GM18861 (cell line): ENCODE data around the gene ETV6.

ENCODE experiments used
- ATAC-seq: cut with Tn5 transposase; IDR thresholded peaks from one replicate; pipeline ENCODE4 v1.9.1; 2021; ENCODE audit not compliant: unreplicated experiment

Gene ETV6

DNA sequence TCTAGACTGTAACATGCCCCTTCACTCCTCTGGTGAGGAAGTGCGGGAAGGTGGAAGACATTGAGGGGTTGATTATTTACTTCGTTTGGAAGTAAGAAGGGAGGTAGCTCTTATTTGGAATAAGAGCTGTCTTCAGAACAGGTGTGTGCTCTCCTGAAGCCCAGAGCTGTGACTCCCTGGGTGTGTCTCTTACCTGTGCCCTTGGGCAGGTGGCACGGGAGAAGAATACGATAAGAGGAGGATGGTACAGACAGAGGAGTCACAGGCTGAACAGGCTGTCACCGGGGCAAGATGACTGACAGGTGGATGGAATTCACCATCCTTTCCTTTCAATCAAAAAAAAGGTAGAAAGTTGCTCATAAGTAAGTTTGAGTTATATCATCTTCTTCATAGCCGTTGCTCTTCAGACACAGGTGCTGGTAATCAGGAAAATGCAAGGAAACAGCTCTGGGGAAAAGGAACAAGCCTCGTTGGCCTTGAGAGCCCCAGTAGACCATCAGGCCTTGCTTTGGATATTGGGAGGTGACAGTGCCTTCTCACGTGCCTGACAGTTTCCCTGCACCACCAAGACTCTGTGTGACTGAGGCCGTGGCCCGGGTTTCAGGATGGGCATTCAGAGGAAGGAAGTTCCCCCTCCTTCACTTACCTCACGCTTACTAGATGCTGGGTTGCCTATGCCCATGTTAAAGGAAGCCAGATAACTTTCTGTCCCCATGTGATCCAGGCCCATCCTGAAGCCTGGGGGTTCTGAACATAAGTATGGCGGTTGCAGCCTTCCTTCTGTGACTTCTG lies 120.4 kb downstream of the ETV6 start:
- ATAC-seq, result no peak

DNA sequence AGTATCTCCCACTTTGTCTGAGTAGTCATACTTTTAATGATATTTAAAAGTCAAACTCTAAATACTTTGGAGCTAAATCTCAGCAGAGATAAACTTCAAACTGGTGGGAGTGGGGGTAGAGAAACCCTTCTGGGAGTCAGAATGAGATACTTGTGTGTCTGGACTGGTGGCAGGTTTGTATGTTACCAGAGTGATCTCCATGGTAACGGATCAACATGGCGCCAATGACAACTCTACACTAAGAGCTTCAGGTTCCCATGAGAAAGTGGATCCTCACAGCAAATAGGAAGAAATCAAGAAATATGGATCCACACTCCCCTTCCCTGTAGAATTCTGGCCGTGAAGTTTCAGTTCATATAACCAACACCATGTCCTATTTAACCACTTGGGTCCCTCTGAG lies 121.9 kb downstream of the ETV6 start:
- ATAC-seq, result no peak

DNA sequence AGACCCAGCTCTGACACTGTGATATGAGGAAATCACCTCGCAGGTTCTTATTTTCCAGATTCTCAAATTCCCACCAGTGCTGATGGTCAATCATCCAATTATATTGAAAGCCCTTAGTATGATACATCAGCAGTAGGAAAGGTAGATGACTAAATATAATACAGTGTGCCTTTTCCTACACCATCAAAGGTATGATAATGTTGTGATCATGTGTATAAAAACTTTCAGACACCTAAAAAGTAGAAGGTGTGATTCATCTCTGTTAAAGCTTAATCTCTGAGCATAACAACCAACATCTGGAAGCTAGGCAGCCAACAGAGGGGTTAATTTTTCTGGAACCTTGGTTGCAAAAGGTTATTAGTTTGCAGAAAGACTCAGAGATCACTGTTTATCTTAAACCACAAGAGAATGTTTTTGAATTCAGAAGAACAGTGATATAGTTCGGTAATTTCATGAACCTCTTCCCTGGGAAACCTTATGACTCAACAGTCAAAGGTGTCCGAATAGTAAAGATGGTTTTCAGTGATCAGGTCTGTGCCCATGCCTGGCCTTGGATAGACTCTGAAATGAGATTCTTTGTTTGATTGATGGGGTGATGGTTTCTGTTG lies 122.5 kb downstream of the ETV6 start:
- ATAC-seq, result no peak

DNA sequence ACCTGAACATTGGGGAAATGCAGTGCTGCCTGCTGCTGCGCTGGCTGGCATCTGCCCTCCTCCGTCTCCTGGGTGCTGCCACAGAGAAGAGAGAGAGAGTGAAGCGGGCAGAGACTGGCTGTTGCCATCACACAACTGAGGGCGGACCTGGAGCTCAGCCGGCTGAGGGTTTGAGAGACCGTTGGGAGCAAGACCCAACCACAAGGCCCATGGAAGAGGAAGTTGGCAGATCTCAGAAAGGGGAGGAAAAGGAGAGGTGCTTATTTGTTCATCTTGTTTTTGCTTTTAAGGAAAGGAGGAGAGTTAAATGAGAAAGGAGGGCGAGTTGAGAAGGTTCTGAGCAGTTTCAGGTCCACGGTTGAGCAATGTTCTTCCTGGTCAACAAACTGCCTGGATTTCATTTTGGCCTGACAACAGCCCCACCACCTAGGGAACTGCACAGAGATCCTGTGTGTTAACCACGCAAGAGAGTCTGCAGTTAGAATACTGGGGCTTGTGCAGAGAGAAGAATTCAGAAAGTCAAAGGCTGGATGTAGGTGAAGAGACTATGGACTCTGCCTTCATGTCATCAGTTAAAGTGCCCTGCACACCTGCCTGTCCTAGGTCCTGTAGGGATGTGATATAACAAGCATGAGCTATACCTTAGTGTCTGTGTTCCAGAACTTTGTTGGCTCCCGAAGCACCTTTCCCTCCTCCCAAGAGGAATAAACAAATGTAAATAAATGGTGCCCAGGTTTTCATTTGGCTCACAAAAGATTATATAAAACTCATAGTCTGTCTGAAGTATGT lies 124.6 kb downstream of the ETV6 start:
- no peak for ATAC-seq

DNA sequence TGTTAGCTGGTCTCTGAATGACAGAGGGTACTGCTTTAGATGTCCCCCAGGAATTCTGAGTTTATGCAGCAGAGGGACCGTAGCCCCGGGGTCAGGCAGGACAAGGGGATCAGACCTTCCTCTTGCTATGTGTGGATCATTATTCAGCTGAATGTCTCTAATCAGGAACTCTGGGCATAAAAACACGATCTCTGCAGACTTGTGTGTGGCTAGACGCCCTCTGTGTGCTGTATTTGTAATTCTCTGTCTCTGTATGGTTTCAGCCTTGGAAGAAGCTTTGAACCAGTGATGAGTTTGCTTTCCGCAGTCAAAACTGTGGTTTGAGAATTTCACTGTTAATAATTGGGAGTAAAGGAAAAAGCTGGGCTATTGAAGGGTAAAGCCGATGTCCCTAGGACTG lies 125.3 kb downstream of the ETV6 start:
- ATAC-seq, result no peak

DNA sequence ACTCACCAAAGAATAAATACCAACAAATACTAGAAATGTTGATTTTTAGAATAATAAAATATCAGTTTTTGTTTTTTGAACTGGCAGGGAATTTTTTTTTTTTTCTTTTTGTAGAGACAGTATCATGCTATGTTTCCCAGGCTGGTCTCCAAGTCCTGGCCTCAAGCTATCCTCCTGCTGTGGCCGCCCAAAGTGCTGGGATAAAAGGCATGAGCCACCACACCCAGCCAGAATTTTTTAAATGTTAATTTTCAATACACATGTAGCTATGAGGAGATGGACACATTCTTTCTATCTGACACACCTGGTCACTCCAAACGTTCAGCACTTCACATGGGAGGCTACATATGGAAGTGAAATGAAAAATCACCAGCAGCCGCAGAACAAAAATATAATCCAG lies 126.8 kb downstream of the ETV6 start:
- no peak for ATAC-seq

DNA sequence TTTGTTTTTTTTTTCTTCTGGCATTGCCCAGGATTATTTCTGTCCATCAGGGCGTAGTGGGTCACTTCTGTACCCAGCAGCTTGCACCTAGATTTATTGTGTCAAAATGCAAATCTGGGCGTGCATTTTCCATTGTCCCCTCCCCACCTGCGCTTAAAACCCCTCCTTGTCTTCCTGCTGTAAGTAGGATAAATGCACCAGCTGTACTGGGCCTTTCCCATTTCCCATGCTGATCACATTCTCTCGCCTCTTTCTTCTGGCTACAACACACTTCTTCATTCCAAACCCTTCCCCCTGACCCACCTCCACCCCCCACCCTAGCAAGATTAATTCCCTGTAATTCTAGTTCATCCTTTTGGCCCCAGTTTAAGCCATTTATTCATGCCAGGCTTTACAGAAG lies 128.0 kb downstream of the ETV6 start:
- no peak for ATAC-seq

DNA sequence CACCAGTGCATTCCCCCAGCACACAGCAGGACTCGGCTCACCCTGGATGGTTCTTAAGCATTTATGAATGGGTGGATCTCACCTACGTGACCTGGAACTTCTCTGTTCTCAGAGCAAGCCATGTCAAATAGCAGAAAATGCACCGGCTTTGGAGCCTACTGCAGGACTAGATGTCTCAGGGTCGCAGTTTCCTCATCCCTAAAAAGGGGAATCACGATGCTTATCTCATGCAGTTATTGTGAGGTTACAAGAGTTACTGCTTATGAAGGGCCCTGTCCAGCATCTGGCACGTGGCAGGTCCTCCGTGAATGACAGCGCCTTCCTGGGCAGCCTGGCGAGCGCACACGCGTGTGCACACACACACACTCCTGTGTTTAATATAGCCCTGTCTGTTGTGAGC lies 128.5 kb downstream of the ETV6 start:
- no peak for ATAC-seq

DNA sequence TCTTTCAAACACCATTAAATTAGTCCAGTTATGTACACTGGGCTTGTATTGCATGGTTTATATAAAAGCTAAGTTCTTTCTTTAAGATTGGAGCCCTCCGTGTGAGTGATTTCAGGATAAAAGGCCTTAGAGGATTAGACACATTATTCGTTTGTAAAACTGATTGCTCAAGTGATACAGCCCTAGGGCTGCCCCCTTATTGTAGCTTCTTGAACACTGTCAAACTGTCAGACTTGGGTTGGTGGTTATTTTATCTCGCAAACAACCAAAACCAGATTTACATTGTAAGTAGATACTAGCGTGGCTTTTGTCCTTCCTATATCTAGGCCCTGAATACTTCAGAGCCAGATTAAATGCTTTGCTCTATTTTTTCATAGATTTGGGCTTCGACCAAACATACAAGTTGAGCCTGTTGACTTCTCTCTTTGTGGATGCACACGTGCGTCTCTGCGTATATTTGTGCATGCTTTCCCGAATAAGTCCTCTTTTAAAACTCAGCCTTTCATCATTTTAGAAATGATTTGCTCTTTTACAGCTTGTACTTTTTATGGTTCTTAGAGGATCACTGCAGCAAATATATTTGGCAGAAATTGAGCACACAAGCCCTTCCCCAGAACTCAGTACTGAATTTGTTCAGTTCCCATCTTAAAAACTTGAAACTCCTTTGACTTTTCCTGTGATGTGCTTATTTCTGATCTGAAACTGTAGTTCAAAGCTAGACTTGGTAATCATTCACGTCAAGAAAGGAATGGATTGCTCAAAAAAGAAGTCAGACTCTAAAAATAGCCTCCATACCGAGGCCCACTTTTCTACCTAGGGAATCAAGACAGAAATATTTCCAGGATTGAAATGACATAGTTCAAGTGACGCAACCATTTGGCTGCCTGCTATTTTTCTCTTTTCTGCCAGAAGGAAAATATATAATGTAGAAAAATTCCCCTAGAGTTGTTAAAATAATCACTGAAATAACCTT lies 129.5 kb downstream of the ETV6 start:
- ATAC-seq, result no peak

DNA sequence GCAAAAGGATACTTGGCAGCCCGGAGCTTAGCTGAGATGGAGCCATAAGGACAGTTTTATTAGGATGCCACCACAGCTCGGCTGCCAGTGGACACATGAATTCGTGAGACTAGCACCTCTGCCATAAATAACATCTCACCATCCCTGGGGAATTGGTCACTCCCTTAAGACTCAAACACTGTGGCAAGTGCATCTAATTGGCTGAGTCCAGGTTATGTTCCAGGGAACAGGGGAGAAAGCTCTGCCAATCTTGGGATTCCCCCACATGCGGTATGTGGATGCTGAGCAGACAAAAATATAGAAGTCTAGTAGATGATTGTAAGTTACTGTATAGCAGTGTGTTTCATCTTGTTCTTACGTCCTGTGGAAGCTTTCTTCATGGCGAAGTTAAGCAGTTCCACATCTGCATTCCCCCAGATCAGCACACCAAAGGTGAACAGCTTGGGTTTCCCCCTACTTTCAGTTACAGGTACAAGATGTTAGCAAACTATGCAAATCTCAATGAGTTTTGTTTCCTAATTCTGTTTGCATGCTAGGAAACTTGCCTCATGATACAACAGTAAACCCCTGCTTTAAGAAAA lies 131.1 kb downstream of the ETV6 start:
- peak; percentile 71 for ATAC-seq

DNA sequence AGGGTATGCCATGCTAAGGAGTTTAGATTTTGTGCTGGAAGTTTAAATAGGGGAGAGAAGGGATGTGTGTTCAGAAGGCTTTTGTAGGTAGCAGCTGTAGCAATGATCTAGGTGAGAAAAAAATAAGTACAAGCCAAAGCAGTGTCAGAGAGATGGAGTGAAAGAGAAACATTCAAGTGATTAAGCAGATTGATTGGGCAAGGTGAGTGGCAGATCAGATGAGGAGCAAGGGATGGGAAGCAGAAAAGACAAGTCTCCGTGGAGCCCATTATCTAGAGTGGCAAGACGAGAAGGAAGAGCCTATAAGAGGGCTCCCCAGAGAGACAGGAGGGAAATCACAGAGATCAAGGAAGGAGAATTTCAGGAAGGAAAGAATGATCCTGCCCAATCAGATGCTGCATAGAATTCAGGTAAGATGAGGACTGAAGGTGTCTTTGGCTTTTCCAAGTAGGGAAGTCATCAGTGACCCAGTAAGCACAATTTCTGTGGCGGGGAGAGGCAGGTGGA lies 133.5 kb downstream of the ETV6 start:
- no peak for ATAC-seq

DNA sequence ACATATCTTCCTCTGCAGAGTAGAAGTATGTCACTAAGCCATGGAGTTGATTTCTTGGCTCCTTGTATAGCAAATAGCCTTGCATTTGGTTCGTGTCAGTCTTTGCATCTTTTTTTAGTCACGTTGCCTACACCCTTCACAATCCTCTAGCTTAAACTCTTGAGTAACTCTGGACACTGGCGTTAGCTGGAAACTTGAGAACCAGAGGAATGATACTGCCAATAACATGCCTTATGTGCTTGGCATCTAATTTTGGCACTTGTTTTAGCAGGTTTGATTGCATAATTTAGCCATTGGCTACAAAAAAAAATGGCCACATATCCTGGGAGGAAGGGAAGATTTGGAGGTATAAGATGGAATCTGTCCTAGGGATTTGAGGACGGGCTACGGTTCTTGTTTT lies 136.2 kb downstream of the ETV6 start:
- no peak for ATAC-seq

DNA sequence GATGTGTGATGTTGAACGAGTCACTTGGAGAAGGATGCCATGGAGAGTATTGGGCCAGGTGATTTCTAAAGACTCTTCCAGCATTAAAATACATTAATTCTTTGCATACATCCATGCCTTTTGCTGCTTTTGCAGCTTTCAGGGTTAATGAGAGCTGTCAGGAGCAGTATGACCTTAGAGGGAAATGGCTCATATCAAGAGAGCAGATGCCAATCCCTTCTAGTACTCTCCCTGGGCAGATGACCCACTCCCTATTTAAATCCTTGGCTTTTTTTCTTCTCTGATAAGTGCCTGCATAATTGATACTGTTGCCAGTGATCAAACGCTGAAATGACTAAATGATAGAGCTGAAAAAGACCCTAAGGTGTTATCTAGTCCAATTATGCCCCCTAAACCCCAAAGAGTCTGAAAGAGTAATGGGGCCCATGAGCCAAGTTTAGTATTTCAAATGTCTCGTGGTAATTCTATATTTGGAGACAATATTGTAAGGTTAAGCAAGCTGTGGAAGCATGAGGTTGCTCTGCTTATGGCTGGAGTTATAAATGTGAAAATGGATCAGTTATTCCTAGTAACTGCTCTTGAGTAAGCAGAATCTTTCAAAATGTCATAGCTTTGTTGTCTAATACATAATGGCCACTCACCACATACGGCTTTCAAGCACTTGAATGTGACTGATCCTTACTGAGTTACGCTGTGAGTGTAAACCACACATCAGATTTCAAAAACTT lies 137.3 kb downstream of the ETV6 start:
- no peak for ATAC-seq

DNA sequence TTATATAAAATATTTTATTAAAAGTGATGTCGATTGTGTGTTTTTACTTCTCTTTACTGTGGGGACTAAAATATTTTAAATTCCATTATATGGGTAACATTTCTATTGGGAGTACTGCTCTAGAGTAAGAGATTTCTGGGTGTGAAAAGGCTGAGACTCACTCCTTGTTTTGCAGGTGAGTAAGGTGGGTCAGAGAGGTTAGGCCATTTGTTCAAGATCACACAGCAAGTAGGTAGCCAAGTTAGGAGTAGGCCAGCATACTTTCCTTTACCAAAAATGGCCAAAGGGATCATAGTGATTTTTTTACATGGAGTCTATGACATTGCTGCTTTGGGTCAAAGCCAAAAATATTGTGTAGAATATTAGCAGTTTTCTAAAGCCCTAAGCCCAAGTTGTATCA lies 138.0 kb downstream of the ETV6 start:
- ATAC-seq, result no peak

DNA sequence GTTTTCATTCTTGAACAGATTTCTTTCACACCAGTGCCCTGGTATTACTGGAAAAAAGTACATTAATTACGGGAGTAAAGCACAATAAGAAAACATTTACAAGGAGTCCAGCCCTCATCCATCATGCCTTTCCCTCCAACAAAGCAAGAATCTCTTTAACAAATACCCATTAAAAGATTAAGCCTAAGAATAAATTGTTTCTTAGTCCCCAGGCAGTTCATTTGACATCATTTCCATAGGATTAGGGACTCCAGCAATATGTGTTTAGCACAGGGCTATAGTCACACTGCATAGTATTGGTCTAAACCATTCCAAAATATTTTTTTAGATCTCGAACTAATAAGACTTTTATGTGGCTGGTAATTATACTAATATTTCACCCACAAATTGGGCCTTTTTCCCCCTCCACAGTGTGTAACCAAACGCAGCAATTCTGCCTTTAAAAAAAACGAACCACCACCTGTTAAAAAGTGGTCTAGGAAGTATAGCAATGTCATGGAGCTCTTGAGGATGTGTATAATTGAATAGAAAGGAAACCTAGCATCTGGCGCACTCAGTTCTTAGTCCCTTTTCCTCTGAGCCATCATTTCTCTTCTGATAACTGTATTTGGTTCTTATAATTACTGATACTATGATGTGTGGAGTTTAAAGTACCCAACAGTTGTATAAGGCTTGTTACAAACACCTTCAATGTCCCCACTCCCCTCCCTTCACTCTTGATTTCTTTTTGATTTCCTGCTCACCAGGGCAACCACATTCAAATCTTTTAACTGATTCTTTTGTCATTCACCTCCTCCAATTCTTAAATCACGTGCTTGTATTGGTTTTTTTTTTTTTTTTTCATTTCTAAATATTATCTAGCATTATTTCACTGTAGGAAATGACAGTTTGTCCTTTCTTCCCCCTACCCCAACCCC lies 138.7 kb downstream of the ETV6 start:
- no peak for ATAC-seq

DNA sequence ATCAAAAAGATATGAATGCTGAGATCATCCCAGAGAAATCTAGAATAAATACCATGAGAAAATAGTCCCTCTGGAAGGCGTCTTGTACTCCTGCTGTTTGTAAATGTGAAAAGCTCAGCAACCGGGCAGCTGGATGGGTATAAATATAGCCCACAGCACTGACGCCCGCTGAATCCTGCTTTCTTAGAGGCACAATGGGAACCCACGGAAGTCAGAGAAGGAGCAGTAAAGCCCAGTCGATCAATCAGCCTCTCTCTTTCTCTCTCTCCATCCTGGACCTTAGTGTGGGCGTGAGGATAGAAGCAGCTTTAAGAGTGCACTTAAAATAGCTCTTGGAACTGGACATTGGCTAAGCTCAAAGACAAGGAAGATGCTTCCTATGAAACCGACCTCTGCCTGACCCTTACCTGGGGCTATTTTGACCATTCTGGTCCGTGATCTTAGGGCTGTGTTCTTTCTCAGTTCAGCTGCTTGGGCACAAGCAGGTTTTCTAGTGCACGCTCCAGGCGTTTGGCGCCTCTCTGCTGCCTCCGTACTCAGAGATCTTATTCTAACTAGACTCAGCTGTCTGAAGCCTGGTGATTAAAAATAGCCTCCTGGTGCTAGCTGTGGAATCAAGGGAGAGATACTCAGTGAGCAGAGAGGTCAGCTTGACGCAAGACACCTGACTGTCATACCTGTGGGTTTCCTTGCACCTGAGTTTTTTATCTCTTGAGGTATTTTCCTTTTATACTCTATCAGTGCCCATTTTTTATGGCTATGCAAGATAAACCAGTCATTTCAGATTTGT lies 144.6 kb downstream of the ETV6 start:
- ATAC-seq, result no peak

DNA sequence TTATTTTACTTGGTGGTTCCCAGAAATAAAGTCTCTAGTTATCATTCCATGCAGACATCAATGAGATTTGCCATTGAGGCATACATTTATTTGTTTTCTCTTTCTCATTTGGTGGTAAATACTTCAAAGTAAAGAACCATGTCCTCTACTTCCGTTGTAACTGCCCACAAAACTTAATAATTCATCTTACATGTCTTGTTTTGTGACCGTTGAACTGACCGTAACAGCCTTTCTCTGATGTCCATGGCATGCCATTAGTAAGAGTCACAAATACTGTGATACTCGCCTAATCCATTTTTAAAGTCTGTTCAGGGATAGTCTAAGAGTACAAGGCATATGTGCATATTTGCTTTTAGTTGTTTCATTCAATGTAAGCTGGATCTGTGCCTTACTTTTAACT lies 145.3 kb downstream of the ETV6 start:
- no peak for ATAC-seq
